Effector memory CD8-positive, alpha-beta T cell (primary cell): ENCODE data around the gene MYCL.

Source experiments
- ATAC-seq: fragments of 150-1000 bp; cut with Tn5 transposase; replicated peaks from 2 replicates; pipeline ENCODE4 v1.10.0; 2021; ENCODE audit warnings: mild to moderate bottlenecking, moderate library complexity
- DNase-seq, 3 experiments: peaks; one replicate each; pipeline ENCODE4 v3.0.0; 2021
- H3K27ac Mint-ChIP-seq, 2 donors: one replicate each; pipeline ENCODE4 v1.8.0; 2022; ENCODE audit warnings: mild to moderate bottlenecking in 2 of 2, mixed read lengths in 2 of 2, moderate library complexity in 2 of 2
- H3K27me3 Mint-ChIP-seq, 2 donors: one replicate each; pipeline ENCODE4 v1.8.0; 2022; ENCODE audit warnings: mixed read lengths in 2 of 2
- H3K36me3 Mint-ChIP-seq: one replicate; pipeline ENCODE4 v1.8.0; 2022; ENCODE audit warnings: mild to moderate bottlenecking, moderate library complexity, mixed read lengths; ENCODE audit not compliant: insufficient read depth
- H3K4me1 Mint-ChIP-seq, 2 donors: one replicate each; pipeline ENCODE4 v1.8.0; 2022; ENCODE audit warnings: low read depth in 2 of 2, mixed read lengths in 2 of 2
- H3K4me3 Mint-ChIP-seq, 2 donors: one replicate each; pipeline ENCODE4 v1.8.0; 2022; ENCODE audit warnings: mild to moderate bottlenecking in 2 of 2, mixed read lengths in 2 of 2, moderate library complexity in 2 of 2
- H3K9me3 Mint-ChIP-seq, 2 donors: one replicate each; pipeline ENCODE4 v1.8.0; 2022; ENCODE audit warnings: mixed read lengths in 2 of 2
- total RNA-seq, 9 experiments: gene quantifications; one replicate each; lab custom pipeline; 2026; lab: John Stamatoyannopoulos, UW

The MYCL gene, protein sequence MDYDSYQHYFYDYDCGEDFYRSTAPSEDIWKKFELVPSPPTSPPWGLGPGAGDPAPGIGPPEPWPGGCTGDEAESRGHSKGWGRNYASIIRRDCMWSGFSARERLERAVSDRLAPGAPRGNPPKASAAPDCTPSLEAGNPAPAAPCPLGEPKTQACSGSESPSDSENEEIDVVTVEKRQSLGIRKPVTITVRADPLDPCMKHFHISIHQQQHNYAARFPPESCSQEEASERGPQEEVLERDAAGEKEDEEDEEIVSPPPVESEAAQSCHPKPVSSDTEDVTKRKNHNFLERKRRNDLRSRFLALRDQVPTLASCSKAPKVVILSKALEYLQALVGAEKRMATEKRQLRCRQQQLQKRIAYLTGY
- 0 to 0.75 (median 0.17) reads per million in 9 experiments for total RNA-seq

- no peaks in the 10 kb centered on the region for H3K36me3 Mint-ChIP-seq
- H3K4me1 Mint-ChIP-seq, result no peaks in the 10 kb centered on the region
- peaks cover 67 to 82% of the 10 kb centered on the region in 2 donors for H3K27me3 Mint-ChIP-seq
- H3K9me3 Mint-ChIP-seq, result no peaks in the 10 kb centered on the region
- H3K4me3 Mint-ChIP-seq, result peak within 1 kb of the TSS; percentile 76 to 77
- ATAC-seq, result peak; percentile 79
- no peak within 1 kb of the TSS for H3K27ac Mint-ChIP-seq
- peak; percentile 49 to 56 (median 53) for DNase-seq
Measured at GRCh38 chr1:39901714-39902459, at the start of gene MYCL. Gene MYCL, minus strand, starts transcription at chr1:39901917. Its CDS starts 483 bp downstream, at chr1:39901434.

DNA sequence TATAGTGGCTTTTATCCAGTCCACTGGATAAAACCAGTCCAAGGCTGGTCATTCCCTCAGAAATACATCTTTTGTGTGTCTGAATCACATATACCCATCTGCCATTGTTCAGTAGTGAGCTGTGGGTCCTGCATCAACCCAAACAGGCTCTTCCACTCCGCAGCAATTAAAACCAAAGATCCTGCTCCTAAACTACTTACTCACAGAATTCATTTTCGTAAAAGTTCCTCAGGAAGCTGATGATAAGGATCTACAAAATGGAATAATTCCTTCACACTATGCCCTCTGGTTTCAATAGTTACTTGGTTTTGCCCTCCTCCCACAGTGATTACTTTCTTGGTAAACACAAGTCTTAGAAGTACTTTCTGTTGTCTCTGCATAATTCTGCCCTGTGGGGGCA is 48.2 kb upstream of the MYCL start:
- Mint-ChIP-seq H3K27me3 (no peaks in the 10 kb centered on the region), H3K4me1 (peaks cover 7% of the 10 kb centered on the region in 2 donors), H3K36me3 (peaks cover 2% of the 10 kb centered on the region), H3K4me3 (no peak overlapping the region), H3K9me3 (no peaks in the 10 kb centered on the region), H3K27ac (no peak overlapping the region)
- no peak for ATAC-seq
- no peak for DNase-seq

DNA sequence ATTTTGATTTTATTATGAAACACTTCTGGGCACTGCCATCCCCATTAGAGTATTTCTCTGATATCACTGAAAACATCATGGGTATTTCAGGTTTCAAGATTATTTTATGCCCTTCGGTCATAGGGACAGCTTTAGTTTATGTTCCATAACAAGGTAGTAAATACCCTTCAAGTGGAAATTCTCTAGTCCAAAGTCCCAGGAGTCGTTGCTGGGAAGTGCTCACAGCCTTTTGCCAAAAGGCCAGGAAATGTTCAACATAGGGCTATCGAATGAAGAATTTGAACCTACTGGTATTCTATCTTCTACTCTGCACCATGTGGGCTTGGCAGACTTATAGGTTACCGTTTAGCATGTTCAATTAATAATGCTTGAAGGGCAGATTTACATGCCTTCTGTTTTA is 45.5 kb upstream of the MYCL start:
- no peak for DNase-seq
- H3K27me3 Mint-ChIP-seq, result peaks cover under 1 to 5% of the 10 kb centered on the region in 2 donors
- H3K4me3 Mint-ChIP-seq, result no peak overlapping the region
- H3K9me3 Mint-ChIP-seq, result no peaks in the 10 kb centered on the region
- no peak overlapping the region for H3K27ac Mint-ChIP-seq
- no peak for ATAC-seq
- no peaks in the 10 kb centered on the region for H3K4me1 Mint-ChIP-seq
- H3K36me3 Mint-ChIP-seq, result no peaks in the 10 kb centered on the region

- H3K36me3 Mint-ChIP-seq, result no peaks in the 10 kb centered on the region
- no peak overlapping the region for H3K27ac Mint-ChIP-seq
- H3K4me3 Mint-ChIP-seq, result no peak overlapping the region
- H3K9me3 Mint-ChIP-seq, result no peaks in the 10 kb centered on the region
- H3K27me3 Mint-ChIP-seq, result peaks cover 5 to 11% of the 10 kb centered on the region in 2 donors
- no peaks in the 10 kb centered on the region for H3K4me1 Mint-ChIP-seq
- no peak for DNase-seq
- no peak for ATAC-seq
Measured at GRCh38 chr1:39946216-39946615, 44.5 kb upstream of the MYCL start.

GRCh38 chr1:39944410-39945112 is 42.8 kb upstream of the MYCL start:
- ATAC-seq, result no peak
- Mint-ChIP-seq H3K27ac (no peak overlapping the region), H3K36me3 (no peaks in the 10 kb centered on the region), H3K4me3 (no peak overlapping the region), H3K9me3 (no peaks in the 10 kb centered on the region), H3K4me1 (no peaks in the 10 kb centered on the region), H3K27me3 (peaks cover 5 to 16% of the 10 kb centered on the region in 2 donors)
- DNase-seq, result no peak

DNA sequence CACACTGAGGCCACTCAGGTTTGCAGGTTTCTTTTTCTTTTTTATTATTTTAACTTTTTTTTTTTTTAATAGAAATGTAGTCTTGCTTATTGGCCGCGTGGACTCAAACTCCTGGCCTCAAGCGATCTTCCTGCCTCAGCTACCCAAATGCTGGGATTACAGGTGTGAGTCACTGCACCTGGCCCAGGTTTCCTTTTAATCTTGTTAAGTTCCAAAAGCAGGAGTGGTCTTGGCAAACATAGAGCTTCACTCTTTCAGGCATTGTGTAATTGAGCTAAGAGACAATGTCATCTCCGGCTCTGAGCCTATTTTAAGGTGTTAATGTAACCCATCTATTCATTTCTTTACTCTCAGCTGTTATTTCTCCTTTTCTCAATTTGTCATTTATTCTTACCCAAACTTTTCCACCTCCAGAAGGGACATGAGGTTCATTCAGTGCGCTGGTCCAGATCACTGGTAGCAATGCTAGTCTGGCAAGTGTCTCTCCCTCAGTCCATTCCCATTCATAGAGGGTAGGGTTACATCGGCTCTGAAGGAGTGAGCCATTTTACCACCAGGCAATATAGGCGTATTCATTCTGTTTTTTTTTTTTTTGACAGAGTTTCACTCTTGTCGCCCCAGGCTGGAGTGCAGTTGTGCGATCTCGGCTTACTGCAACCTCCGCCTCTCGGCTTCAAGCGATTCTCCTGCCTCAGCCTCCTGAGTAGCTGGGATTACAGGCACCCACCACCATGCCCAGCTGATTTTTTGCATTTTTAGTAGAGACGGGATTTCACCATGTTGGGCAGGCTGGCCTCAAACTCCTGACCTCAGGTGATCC is 42.0 kb upstream of the MYCL start:
- DNase-seq, result no peak
- peaks cover 5 to 16% of the 10 kb centered on the region in 2 donors for H3K27me3 Mint-ChIP-seq
- no peaks in the 10 kb centered on the region for H3K36me3 Mint-ChIP-seq
- no peak overlapping the region for H3K4me3 Mint-ChIP-seq
- ATAC-seq, result no peak
- no peak overlapping the region for H3K27ac Mint-ChIP-seq
- H3K4me1 Mint-ChIP-seq, result no peaks in the 10 kb centered on the region
- no peaks in the 10 kb centered on the region for H3K9me3 Mint-ChIP-seq

- no peak for DNase-seq
- Mint-ChIP-seq H3K27me3 (peaks cover 5 to 16% of the 10 kb centered on the region in 2 donors), H3K4me3 (no peak overlapping the region), H3K9me3 (no peaks in the 10 kb centered on the region), H3K27ac (no peak overlapping the region), H3K36me3 (no peaks in the 10 kb centered on the region), H3K4me1 (peaks cover 0 to 5% of the 10 kb centered on the region in 2 donors)
- ATAC-seq, result no peak
Measured at GRCh38 chr1:39940980-39941871, 39.5 kb upstream of the MYCL start.

GRCh38 chr1:39940253-39940652 is 38.5 kb upstream of the MYCL start:
- Mint-ChIP-seq H3K4me3 (no peak overlapping the region), H3K27me3 (peaks cover 5 to 16% of the 10 kb centered on the region in 2 donors), H3K9me3 (no peaks in the 10 kb centered on the region), H3K4me1 (peaks cover 0 to 6% of the 10 kb centered on the region in 2 donors), H3K27ac (no peak overlapping the region), H3K36me3 (no peaks in the 10 kb centered on the region)
- ATAC-seq, result no peak
- no peak for DNase-seq

- H3K4me3 Mint-ChIP-seq, result no peak overlapping the region
- no peaks in the 10 kb centered on the region for H3K36me3 Mint-ChIP-seq
- no peak for ATAC-seq
Measured at GRCh38 chr1:39938856-39939255, 37.1 kb upstream of the MYCL start.

GRCh38 chr1:39936724-39937491 is 35.2 kb upstream of the MYCL start:
- DNase-seq, result no peak
- Mint-ChIP-seq H3K4me3 (no peak overlapping the region), H3K27ac (peak overlapping the region; percentile 24 to 35), H3K27me3 (peaks cover 0 to 15% of the 10 kb centered on the region in 2 donors), H3K9me3 (no peaks in the 10 kb centered on the region), H3K4me1 (peaks cover 0 to 6% of the 10 kb centered on the region in 2 donors), H3K36me3 (no peaks in the 10 kb centered on the region)
- ATAC-seq, result no peak

More at GRCh38 chr1:39938856-39939255, 37.1 kb upstream of the MYCL start:
- peaks cover 0 to 6% of the 10 kb centered on the region in 2 donors for H3K4me1 Mint-ChIP-seq
- H3K9me3 Mint-ChIP-seq, result no peaks in the 10 kb centered on the region
- no peak for DNase-seq
- H3K27me3 Mint-ChIP-seq, result peaks cover 4 to 16% of the 10 kb centered on the region in 2 donors
- H3K27ac Mint-ChIP-seq, result peak overlapping the region in 1 of 2 donors; percentile 3

- Mint-ChIP-seq H3K9me3 (no peaks in the 10 kb centered on the region), H3K36me3 (no peaks in the 10 kb centered on the region), H3K27ac (no peak overlapping the region), H3K27me3 (peaks cover 0 to 10% of the 10 kb centered on the region in 2 donors), H3K4me1 (peaks cover 0 to 6% of the 10 kb centered on the region in 2 donors), H3K4me3 (no peak overlapping the region)
- DNase-seq, result no peak
- ATAC-seq, result no peak
Measured at GRCh38 chr1:39933956-39934941, 32.5 kb upstream of the MYCL start.
